ENCODE measurements around the gene ALKBH5.

- no peak for TF ChIP-seq MAX (CRISPR knock-in tag; IDR thresholded peaks at IDR 0.05)
- TF ChIP-seq CTCF (IDR thresholded peaks at IDR 0.05), result no peak
- no peak for TF ChIP-seq ERG (CRISPR knock-in tag; IDR thresholded peaks at IDR 0.05)
- no peak for TF ChIP-seq NR1H2 (CRISPR knock-in tag; IDR thresholded peaks at IDR 0.05)
- no peak for TF ChIP-seq KAT7 (CRISPR knock-in tag; IDR thresholded peaks at IDR 0.05; ENCODE audit: borderline replicate concordance)
- TF ChIP-seq JUN (CRISPR knock-in tag; IDR thresholded peaks at IDR 0.05), result no peak
- no peak for TF ChIP-seq SP1 (CRISPR knock-in tag; conservative IDR thresholded peaks at IDR 0.05)
- TF ChIP-seq USF2 (CRISPR knock-in tag; IDR thresholded peaks at IDR 0.05), result no peak
- no peak for TF ChIP-seq PREB (CRISPR knock-in tag; IDR thresholded peaks at IDR 0.05; ENCODE audit: borderline replicate concordance)
- TF ChIP-seq ETV6 (CRISPR knock-in tag; IDR thresholded peaks at IDR 0.05), result no peak
- no peak for TF ChIP-seq SMAD4 (CRISPR knock-in tag; IDR thresholded peaks at IDR 0.05)
- TF ChIP-seq ZNF532 (CRISPR knock-in tag; IDR thresholded peaks at IDR 0.05; ENCODE audit: borderline replicate concordance), result no peak
- no peak for TF ChIP-seq USF1 (CRISPR knock-in tag; IDR thresholded peaks at IDR 0.05)
- TF ChIP-seq SOX15 (CRISPR knock-in tag; IDR thresholded peaks at IDR 0.05), result no peak
Measured at GRCh38 chr17:18185391-18185790, 1.8 kb downstream of the ALKBH5 start.

Data from WTC11 (cell line).